AG10803 (cell line): ENCODE results near the gene SCN1A.

ENCODE experiments used
- DNase-seq: peaks from one replicate; pipeline ENCODE4 v3.0.0; 2010; ENCODE audit warnings: low read depth
- H3K4me3 ChIP-seq: 2 replicates; pipeline ENCODE4 v1.5.1; 2011; ENCODE audit warnings: mild to moderate bottlenecking, low read length, control low read depth
- TF ChIP-seq, protein P1 (sequence below): conservative IDR thresholded peaks from 2 replicates; pipeline ENCODE4 v1.5.1; 2011; ENCODE audit warnings: mild to moderate bottlenecking, low read length, control low read depth, inconsistent platforms

SCN1A gene

DNA sequence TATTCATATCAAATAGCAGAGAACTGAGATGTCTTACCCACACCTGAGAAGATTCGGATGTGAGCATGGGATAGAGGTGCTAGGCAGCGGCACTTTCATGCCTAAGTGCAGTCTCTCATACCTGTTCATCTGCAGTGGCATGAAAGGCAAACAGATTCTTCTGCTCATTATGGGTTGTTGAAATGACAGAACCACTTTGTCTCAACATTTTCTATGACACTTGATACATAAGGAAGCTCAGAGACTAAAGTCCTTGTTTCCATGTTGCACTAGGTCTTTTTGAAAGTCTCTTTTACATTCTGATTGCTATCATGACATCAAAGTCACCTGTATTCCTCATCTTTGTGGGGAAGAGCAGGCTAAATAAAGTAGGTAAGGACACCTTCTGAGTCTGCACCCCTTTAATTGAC lies 8.0 kb upstream of the SCN1A start:
- H3K4me3 ChIP-seq, result no peak overlapping the region
- TF ChIP-seq, protein P1, sequence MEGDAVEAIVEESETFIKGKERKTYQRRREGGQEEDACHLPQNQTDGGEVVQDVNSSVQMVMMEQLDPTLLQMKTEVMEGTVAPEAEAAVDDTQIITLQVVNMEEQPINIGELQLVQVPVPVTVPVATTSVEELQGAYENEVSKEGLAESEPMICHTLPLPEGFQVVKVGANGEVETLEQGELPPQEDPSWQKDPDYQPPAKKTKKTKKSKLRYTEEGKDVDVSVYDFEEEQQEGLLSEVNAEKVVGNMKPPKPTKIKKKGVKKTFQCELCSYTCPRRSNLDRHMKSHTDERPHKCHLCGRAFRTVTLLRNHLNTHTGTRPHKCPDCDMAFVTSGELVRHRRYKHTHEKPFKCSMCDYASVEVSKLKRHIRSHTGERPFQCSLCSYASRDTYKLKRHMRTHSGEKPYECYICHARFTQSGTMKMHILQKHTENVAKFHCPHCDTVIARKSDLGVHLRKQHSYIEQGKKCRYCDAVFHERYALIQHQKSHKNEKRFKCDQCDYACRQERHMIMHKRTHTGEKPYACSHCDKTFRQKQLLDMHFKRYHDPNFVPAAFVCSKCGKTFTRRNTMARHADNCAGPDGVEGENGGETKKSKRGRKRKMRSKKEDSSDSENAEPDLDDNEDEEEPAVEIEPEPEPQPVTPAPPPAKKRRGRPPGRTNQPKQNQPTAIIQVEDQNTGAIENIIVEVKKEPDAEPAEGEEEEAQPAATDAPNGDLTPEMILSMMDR, result no peak
- DNase-seq, result no peak

DNA sequence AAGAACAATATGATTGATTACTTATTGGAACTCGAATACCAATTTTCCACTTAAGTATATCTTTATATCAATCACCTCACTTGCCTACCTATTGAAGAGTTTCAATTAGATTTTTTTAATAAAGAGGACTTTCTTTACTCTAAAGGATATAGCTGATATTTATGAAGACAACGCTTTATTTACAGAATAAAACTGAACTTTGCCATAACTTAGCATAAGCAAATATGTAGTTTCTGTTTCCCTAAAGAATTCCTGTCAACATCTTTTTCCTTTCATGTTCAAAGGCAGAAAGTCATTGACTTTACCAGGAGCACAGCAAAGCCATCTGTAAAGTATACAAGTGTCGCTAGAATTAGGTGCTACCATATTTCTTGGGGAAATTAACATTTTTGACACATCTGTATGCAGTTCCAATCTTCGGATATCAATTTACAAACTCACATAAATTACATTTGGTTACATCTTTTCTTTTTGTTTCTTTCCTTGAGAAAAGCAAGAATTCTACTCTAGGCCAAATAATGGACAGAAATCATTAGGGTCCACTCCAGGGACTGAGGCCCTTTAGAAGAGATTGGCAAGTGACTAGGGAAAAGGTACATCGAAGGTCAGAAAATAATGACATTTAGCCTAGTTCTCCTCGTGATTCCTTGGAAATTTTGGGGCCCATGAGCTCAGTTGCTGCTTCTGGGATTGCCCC lies 7.5 kb upstream of the SCN1A start:
- H3K4me3 ChIP-seq, result no peak overlapping the region
- TF ChIP-seq, protein P1, result no peak
- DNase-seq, result no peak

DNA sequence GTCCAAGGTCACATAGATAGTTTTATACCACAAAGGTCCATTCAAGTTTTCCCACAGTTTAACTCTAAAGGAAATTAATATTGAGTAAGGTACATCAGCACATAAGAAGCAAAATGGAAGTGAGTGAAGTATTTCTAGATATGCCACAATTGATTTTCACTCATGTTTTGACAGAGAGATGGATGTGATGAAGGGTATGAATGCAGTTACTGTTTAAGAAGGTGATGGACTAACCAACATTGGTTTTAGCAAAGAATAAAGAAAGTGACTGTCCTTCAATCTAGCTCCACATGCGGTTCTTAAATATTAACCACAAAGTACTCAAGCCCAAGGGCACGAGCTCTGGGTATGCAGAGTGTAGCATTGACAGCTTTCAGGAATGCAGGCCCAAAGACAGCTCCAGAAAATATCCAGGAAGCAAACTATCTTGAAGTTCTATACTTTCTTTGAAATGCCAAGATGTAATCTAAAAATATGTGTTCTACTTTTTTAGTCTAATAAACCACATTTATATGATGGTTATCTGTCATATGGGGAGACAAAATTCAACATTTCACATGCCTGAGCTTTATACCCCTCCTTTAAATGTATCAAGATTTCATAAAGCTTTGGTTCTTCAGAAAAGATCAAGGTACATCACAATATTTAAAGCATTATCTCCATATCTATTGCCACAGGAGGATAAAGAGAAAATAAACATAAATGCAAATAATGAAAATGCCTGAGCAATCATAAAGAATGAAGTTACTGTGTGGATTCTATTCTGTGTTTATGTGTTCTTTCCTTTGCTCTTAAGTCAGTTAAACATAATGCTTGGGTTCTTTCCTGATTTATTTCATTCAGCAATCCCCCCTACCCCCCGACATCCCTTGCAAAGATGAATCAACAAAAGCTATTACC lies 6.7 kb upstream of the SCN1A start:
- TF ChIP-seq, protein P1, result no peak
- H3K4me3 ChIP-seq, result no peak overlapping the region
- DNase-seq, result no peak

DNA sequence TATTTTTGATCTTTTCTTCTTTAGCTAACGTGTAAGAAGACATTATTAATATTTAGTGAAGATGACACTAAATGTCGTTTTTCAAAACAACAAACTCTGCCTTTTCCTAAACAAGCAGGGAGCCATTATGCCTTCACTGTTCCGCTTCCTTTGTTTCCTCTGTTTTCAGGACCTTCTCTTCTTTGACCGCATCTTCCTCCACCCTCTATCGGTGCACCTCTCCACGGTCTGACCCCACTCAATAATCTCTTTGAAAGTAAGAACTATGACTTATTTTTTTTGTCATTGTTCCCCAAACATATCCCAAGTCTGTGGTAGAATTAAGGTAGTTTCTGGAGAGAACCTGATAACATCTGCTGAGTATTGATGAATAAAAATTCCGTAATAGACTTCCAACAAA lies 5.8 kb upstream of the SCN1A start:
- TF ChIP-seq, protein P1, result no peak
- H3K4me3 ChIP-seq, result no peak overlapping the region
- DNase-seq, result no peak

DNA sequence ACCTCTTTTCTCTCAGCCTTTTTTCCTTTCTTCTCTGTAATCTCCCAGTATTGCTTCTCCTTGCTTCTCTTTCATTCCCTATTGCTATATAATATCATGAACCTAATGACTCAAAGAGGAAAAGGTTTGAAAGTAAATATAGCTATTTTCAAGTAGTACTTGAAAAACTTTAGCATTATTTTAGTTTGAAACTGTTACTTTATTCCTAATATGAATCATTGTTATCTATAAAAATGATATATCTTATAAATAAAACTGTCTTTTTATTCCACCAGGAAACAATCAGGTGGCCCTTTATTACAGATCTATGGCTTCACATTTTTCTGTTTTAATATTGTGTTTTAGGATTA lies 311 bp upstream of the SCN1A start:
- H3K4me3 ChIP-seq, result no peak overlapping the region
- no peak for DNase-seq
- TF ChIP-seq, protein P1, result no peak

DNA sequence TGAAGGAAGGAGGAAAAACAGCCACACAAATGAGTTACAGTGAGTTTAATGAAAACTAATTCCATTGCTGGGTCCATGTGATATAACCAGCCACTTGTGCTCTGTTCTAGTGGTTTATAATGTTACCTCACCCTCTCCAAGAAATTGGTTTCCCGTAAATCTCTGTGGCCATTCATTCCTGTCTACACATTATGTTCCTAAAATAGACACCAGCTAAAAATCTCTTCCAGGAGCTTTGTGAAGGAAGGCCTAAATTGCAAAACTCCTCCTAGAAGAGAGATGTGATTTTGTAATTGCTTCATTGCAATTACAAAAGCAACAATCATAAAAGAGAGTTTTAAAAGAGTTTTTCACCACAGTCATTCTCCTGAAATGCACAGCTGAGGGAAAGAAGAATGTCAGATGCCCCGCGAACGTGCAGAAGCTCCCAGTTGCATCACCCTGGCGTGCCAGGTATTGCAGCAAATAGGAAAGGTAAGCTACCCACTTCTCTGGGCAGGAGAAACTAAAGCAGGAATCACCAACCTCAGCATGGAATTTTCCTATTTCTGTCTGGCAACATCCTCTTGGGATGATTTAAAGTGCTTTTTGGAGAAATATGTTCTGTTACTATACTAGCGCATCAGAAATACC lies 1.7 kb downstream of the SCN1A start:
- H3K4me3 ChIP-seq, result no peak overlapping the region
- DNase-seq, result peak; percentile 87
- TF ChIP-seq, protein P1, result no peak
